Stimulated activated naive CD8-positive, alpha-beta T cell treated with anti-CD3 and anti-CD28 coated beads, Interleukin-15, Interleukin-2, amounts not matched to agents 100 U/mL and 50 U/mL, for 24 hours (primary cell): ENCODE data around the gene NME3.

Experiments
- ATAC-seq: fragments of 150-1000 bp; cut with Tn5 transposase; one replicate; pipeline ENCODE4 v1.10.0; 2021
- DNase-seq: peaks from one replicate; pipeline ENCODE4 v3.0.0; 2021

Gene NME3

GRCh38 chr16:1793578-1794220 is 22.4 kb upstream of the NME3 start, which contains the start of gene IGFALS:
TSS of gene IGFALS (minus strand) at chr16:1793705. CDS start at chr16:1793652, 53 bp downstream.
- ATAC-seq (no peak), DNase-seq (no peak)

- ATAC-seq (no peak), DNase-seq (no peak)
Measured at GRCh38 chr16:1792836-1793577, 21.7 kb upstream of the NME3 start.

GRCh38 chr16:1791943-1792812 is 20.8 kb upstream of the NME3 start:
- DNase-seq (no peak), ATAC-seq (no peak)

- ATAC-seq, result no peak
Measured at GRCh38 chr16:1791256-1791942, 20.1 kb upstream of the NME3 start.

GRCh38 chr16:1790611-1791255 is 19.4 kb upstream of the NME3 start:
- no peak for DNase-seq
- no peak for ATAC-seq

More at GRCh38 chr16:1791256-1791942, 20.1 kb upstream of the NME3 start:
- DNase-seq, result no peak

- no peak for ATAC-seq
Measured at GRCh38 chr16:1790261-1790610, 18.9 kb upstream of the NME3 start.

GRCh38 chr16:1789643-1790045 is 18.3 kb upstream of the NME3 start:
- ATAC-seq, result no peak
- no peak for DNase-seq

More at GRCh38 chr16:1790261-1790610, 18.9 kb upstream of the NME3 start:
- no peak for DNase-seq

GRCh38 chr16:1788708-1789100 is 17.4 kb upstream of the NME3 start:
- DNase-seq (no peak), ATAC-seq (no peak)

GRCh38 chr16:1788095-1788707 is 16.9 kb upstream of the NME3 start:
- no peak for ATAC-seq

GRCh38 chr16:1787322-1788094 is 16.2 kb upstream of the NME3 start:
- DNase-seq (no peak), ATAC-seq (no peak)

More at GRCh38 chr16:1788095-1788707, 16.9 kb upstream of the NME3 start:
- DNase-seq, result no peak

- DNase-seq, result peak; percentile 2
- no peak for ATAC-seq
Measured at GRCh38 chr16:1787056-1787321, 15.6 kb upstream of the NME3 start.

- peak; percentile 4 for DNase-seq
- no peak for ATAC-seq
Measured at GRCh38 chr16:1786242-1787055, 15.1 kb upstream of the NME3 start.

- DNase-seq (no peak), ATAC-seq (no peak)
Measured at GRCh38 chr16:1785846-1786170, 14.5 kb upstream of the NME3 start.

- peak; percentile 4 for DNase-seq
- ATAC-seq, result no peak
Measured at GRCh38 chr16:1784977-1785845, 13.9 kb upstream of the NME3 start.

- DNase-seq (peak; percentile 97), ATAC-seq (peak; percentile 94)
Measured at GRCh38 chr16:1782408-1783264, 11.3 kb upstream of the NME3 start, which contains the start of the genes NUBP2 and SPSB3. TSS of gene NUBP2 (plus strand) at chr16:1782960. CDS start at chr16:1783021, 61 bp downstream. TSS of gene SPSB3 (minus strand) at chr16:1782571. CDS start at chr16:1781483, 1,088 bp downstream.

- ATAC-seq (peak; percentile 2), DNase-seq (peak; percentile 54)
Measured at GRCh38 chr16:1781758-1782407, 10.5 kb upstream of the NME3 start.

GRCh38 chr16:1781254-1781653 is 9.9 kb upstream of the NME3 start:
- ATAC-seq (no peak), DNase-seq (no peak)
